H9 (cell line): ENCODE results near the gene PNPLA6. TPM values are rescaled to one million over a fixed set of nuclear protein-coding genes. Genes with fewer than 3 reads are reported as not detected.

ENCODE experiments used
- DNase-seq: peaks from one replicate; pipeline ENCODE4 v3.0.0-alpha.2; 2017
- H2AFZ ChIP-seq: one replicate; pipeline ENCODE4 v1.6.1; 2013; ENCODE audit warnings: mild to moderate bottlenecking, low read length, control low read depth, moderate library complexity
- H2AK5ac ChIP-seq: 2 replicates; pipeline ENCODE4 v1.6.1; 2013; ENCODE audit warnings: low read length, control low read depth, mixed read lengths; ENCODE audit not compliant: insufficient read length
- H2BK120ac ChIP-seq: one replicate; pipeline ENCODE4 v1.6.1; 2013; ENCODE audit warnings: low read depth, mild to moderate bottlenecking, low read length, control low read depth, inconsistent platforms; ENCODE audit not compliant: poor library complexity, severe bottlenecking
- H2BK12ac ChIP-seq: 2 replicates; pipeline ENCODE4 v1.6.1; 2013; ENCODE audit warnings: low read length, control low read depth, mixed read lengths, low read depth; ENCODE audit not compliant: insufficient read length
- H2BK15ac ChIP-seq: 2 replicates; pipeline ENCODE4 v1.6.1; 2013; ENCODE audit warnings: low read depth, low read length, control low read depth
- H2BK20ac ChIP-seq: one replicate; pipeline ENCODE4 v1.6.1; 2013; ENCODE audit warnings: low read depth, mild to moderate bottlenecking, low read length, control low read depth, inconsistent platforms; ENCODE audit not compliant: poor library complexity, severe bottlenecking
- H2BK5ac ChIP-seq: 2 replicates; pipeline ENCODE4 v1.6.1; 2013; ENCODE audit warnings: low read length, control low read depth, mixed read lengths; ENCODE audit not compliant: insufficient read length
- H3K14ac ChIP-seq: 2 replicates; pipeline ENCODE4 v1.6.1; 2013; ENCODE audit warnings: low read length, control low read depth; ENCODE audit not compliant: insufficient read depth
- H3K18ac ChIP-seq: 2 replicates; pipeline ENCODE4 v1.6.1; 2013; ENCODE audit warnings: low read depth, mild to moderate bottlenecking, mixed read lengths, low read length, control low read depth; ENCODE audit not compliant: insufficient read length
- H3K23ac ChIP-seq: 2 replicates; pipeline ENCODE4 v1.6.1; 2013; ENCODE audit warnings: low read length, control low read depth, mixed read lengths, low read depth; ENCODE audit not compliant: insufficient read length
- H3K23me2 ChIP-seq: 2 replicates; pipeline ENCODE4 v1.6.1; 2013; ENCODE audit warnings: low read depth, mild to moderate bottlenecking, mixed read lengths, low read length, control low read depth; ENCODE audit not compliant: insufficient read length, poor library complexity, severe bottlenecking
- H3K27ac ChIP-seq: 2 replicates; pipeline ENCODE4 v1.5.1; 2013; ENCODE audit warnings: low read length, control low read depth, mixed read lengths, low read depth; ENCODE audit not compliant: insufficient read length
- H3K27me3 ChIP-seq: 2 replicates; pipeline ENCODE4 v1.6.1; 2013; ENCODE audit warnings: low read length, control low read depth, inconsistent platforms; ENCODE audit not compliant: insufficient read depth
- H3K4ac ChIP-seq: 2 replicates; pipeline ENCODE4 v1.6.1; 2013; ENCODE audit warnings: low read depth, mild to moderate bottlenecking, control low read depth, inconsistent platforms, low read length, moderate library complexity
- H3K4me1 ChIP-seq: 2 replicates; pipeline ENCODE4 v1.6.1; 2013; ENCODE audit warnings: low read length, control low read depth, inconsistent platforms; ENCODE audit not compliant: insufficient read depth
- H3K4me2 ChIP-seq: 2 replicates; pipeline ENCODE4 v1.6.1; 2013; ENCODE audit warnings: low read length, control low read depth, mixed read lengths; ENCODE audit not compliant: insufficient read length, insufficient read depth
- H3K56ac ChIP-seq: 2 replicates; pipeline ENCODE4 v1.6.1; 2013; ENCODE audit warnings: low read depth, mild to moderate bottlenecking, mixed read lengths, low read length, control low read depth; ENCODE audit not compliant: insufficient read length
- H3K79me1 ChIP-seq: 2 replicates; pipeline ENCODE4 v1.6.1; 2013; ENCODE audit warnings: low read depth, mild to moderate bottlenecking, moderate library complexity, low read length, control low read depth, inconsistent platforms; ENCODE audit not compliant: insufficient read depth, poor library complexity, severe bottlenecking
- H3K79me2 ChIP-seq: 2 replicates; pipeline ENCODE4 v1.6.1; 2013; ENCODE audit warnings: low read length, control low read depth, inconsistent platforms; ENCODE audit not compliant: insufficient read depth
- H3K9ac ChIP-seq: 2 replicates; pipeline ENCODE4 v1.6.1; 2013; ENCODE audit warnings: low read length, control low read depth, mixed read lengths; ENCODE audit not compliant: insufficient read length; ENCODE audit errors: extremely low read depth
- H3K9me3 ChIP-seq: one replicate; pipeline ENCODE4 v1.6.1; 2013; ENCODE audit warnings: low read depth, low read length, inconsistent platforms; ENCODE audit not compliant: control insufficient read depth
- H3T11ph ChIP-seq: one replicate; pipeline ENCODE4 v1.6.1; 2013; ENCODE audit warnings: mild to moderate bottlenecking, low read length, control low read depth, inconsistent platforms
- H4K20me1 ChIP-seq: one replicate; pipeline ENCODE4 v1.6.1; 2013; ENCODE audit not compliant: control insufficient read depth, insufficient read length, insufficient read depth
- H4K5ac ChIP-seq: 2 replicates; pipeline ENCODE4 v1.6.1; 2013; ENCODE audit warnings: low read depth, mild to moderate bottlenecking, mixed read lengths, low read length, control low read depth; ENCODE audit not compliant: insufficient read length
- H4K8ac ChIP-seq: replicated peaks from 2 replicates; pipeline ENCODE4 v1.6.1; 2013; ENCODE audit warnings: low read length, control low read depth, mixed read lengths, low read depth; ENCODE audit not compliant: insufficient read length
- H4K91ac ChIP-seq: 2 replicates; pipeline ENCODE4 v1.6.1; 2013; ENCODE audit warnings: low read depth, mild to moderate bottlenecking, moderate library complexity, mixed read lengths, low read length, control low read depth; ENCODE audit not compliant: insufficient read length
- H3K27ac Mint-ChIP-seq, 3 experiments: 2 replicates in 2 of 3; 3 replicates in 1 of 3; pipeline ENCODE4 v1.8.0; 2020 to 2021; ENCODE audit warnings: mixed read lengths in 3 of 3, mild to moderate bottlenecking in 1 of 3, moderate library complexity in 1 of 3
- H3K27me3 Mint-ChIP-seq: 2 replicates; pipeline ENCODE4 v1.8.0; 2021; ENCODE audit warnings: low read depth, mild to moderate bottlenecking, moderate library complexity, mixed read lengths
- H3K36me3 Mint-ChIP-seq, 3 experiments: 2 replicates in 2 of 3; 3 replicates in 1 of 3; pipeline ENCODE4 v1.8.0; 2020 to 2021; ENCODE audit warnings: low read depth in 3 of 3, mixed read lengths in 3 of 3; ENCODE audit not compliant: insufficient read depth in 1 of 3
- H3K4me1 Mint-ChIP-seq, 2 experiments: 2 replicates each; pipeline ENCODE4 v1.8.0; 2020; ENCODE audit warnings: mixed read lengths in 2 of 2
- H3K4me3 Mint-ChIP-seq, 2 experiments: 2 replicates in 1 of 2; 3 replicates in 1 of 2; pipeline ENCODE4 v1.8.0; 2020 to 2021; ENCODE audit warnings: mild to moderate bottlenecking in 2 of 2, mixed read lengths in 2 of 2, moderate library complexity in 1 of 2
- H3K9me3 Mint-ChIP-seq, 2 experiments: 2 replicates in 1 of 2; 3 replicates in 1 of 2; pipeline ENCODE4 v1.8.0; 2020; ENCODE audit warnings: mild to moderate bottlenecking in 2 of 2, mixed read lengths in 2 of 2, moderate library complexity in 1 of 2
- CTCF ChIP-seq: fragments of 200-600 bp; sonication (generic); conservative IDR thresholded peaks from 3 replicates; pipeline ENCODE4 v1.8.0; 2021; ENCODE audit warnings: antibody characterized with exemption, mild to moderate bottlenecking
- WGBS: extraction: QIAGEN DNeasy Blood & Tissue Kit; methylation state at CpG from one replicate; pipeline ENCODE4 v1.1.7; 2013; ENCODE audit warnings: missing lambda C conversion rate, low lambda C conversion rate, mixed read lengths; ENCODE audit not compliant: insufficient read length; ENCODE audit errors: extremely low coverage; 5-methylcytosine and 5-hydroxymethylcytosine counted together
- total RNA-seq: library from RNA; stranded (reverse); gene quantifications from 2 replicates; pipeline ENCODE4 v1.2.1, GENCODE V29; 2021

The PNPLA6 gene
- total RNA-seq, 1 experiment from 2014 or later, result 130 TPM

DNA sequence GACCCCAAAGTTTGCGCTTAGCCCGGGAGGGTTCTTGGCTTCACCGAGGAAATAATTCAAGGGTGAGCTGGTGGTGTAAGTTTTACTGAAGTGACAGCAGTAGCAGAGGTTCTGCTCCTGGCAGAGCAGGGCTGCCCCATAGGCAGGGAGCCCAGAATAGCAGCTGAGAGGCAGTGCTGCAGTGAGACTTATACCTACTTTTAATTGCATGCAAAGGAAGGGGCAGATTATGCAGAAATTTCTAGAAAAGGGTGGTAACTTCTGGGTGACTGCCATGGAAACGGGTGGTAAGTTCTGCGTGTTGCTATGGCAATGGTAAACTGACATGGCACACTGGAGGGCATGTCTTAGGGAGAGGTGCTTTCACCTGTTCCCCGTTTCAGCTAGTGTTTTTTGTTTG lies 42.6 kb downstream of the PNPLA6 start:
- no peaks in the 10 kb centered on the region for H3K79me2 ChIP-seq
- H3K4me1 Mint-ChIP-seq, result no peaks in the 10 kb centered on the region
- H3K9ac ChIP-seq, result no peak overlapping the region
- H3K23me2 ChIP-seq, result no peaks in the 10 kb centered on the region
- H3T11ph ChIP-seq, result no peak overlapping the region
- no peaks in the 10 kb centered on the region for H3K27me3 ChIP-seq
- no peak overlapping the region for H3K56ac ChIP-seq
- H4K8ac ChIP-seq, result no peak overlapping the region
- H3K18ac ChIP-seq, result no peak overlapping the region
- no peak overlapping the region for H3K23ac ChIP-seq
- H3K79me1 ChIP-seq, result no peaks in the 10 kb centered on the region
- H2BK120ac ChIP-seq, result no peak overlapping the region
- no peak overlapping the region for H2AK5ac ChIP-seq
- H3K9me3 ChIP-seq, result no peaks in the 10 kb centered on the region
- no peak overlapping the region for H2BK20ac ChIP-seq
- no peak overlapping the region for H4K5ac ChIP-seq
- no peak overlapping the region for H2BK15ac ChIP-seq
- no peaks in the 10 kb centered on the region for H3K9me3 Mint-ChIP-seq
- H3K27ac ChIP-seq, result no peak overlapping the region
- no peak overlapping the region for H4K91ac ChIP-seq
- DNase-seq, result no peak
- H4K20me1 ChIP-seq, result no peaks in the 10 kb centered on the region
- H3K27ac Mint-ChIP-seq, result no peak overlapping the region
- no peak overlapping the region for H3K4ac ChIP-seq
- H3K4me1 ChIP-seq, result no peaks in the 10 kb centered on the region
- no peak overlapping the region for H3K4me2 ChIP-seq
- no peak for TF ChIP-seq CTCF
- H2BK5ac ChIP-seq, result no peak overlapping the region
- peaks cover 58% of the 10 kb centered on the region for H3K27me3 Mint-ChIP-seq
- H3K14ac ChIP-seq, result no peak overlapping the region
- H3K36me3 Mint-ChIP-seq, result no peaks in the 10 kb centered on the region
- no peak overlapping the region for H3K4me3 Mint-ChIP-seq
- H2BK12ac ChIP-seq, result no peak overlapping the region
- no CpG with 5 or more reads among the region's 6 CpGs for WGBS
- no peak overlapping the region for H2AFZ ChIP-seq
